Caco-2 (cell line): ENCODE results near the gene DNHD1. TPM values are rescaled to one million over a fixed set of nuclear protein-coding genes. Genes with fewer than 3 reads are reported as not detected.

Experiments used
- BruUV-seq: library from RNA; stranded (reverse); fragments of 400-500 nt; replicated peaks from 2 replicates; lab custom pipeline; 2021; lab: Mats Ljungman, UMichigan
- CTCF ChIA-PET: fragments of 300-600 bp; sonication (Branson Sonifier 250); formaldehyde crosslinking; loops from one replicate; lab custom pipeline; 2022; ENCODE audit warnings: antibody characterized with exemption; lab: Charles Lee
- POLR2A ChIA-PET: fragments of 300-600 bp; sonication (Branson Sonifier 250); formaldehyde crosslinking; loops from one replicate; lab custom pipeline; 2022; ENCODE audit warnings: antibody characterized with exemption; lab: Charles Lee
- DNase-seq, 2 experiments: peaks; one replicate each; pipeline versions ENCODE4 v3.0.0 to v3.0.0-alpha.2; 2020 to 2022
- H3K27me3 ChIP-seq: replicated peaks from 2 replicates; pipeline ENCODE4 v1.6.0; 2011; ENCODE audit warnings: low read length; ENCODE audit not compliant: control insufficient read depth, insufficient read depth
- H3K36me3 ChIP-seq: 2 replicates; pipeline ENCODE4 v1.5.1; 2011; ENCODE audit warnings: low read length; ENCODE audit not compliant: control insufficient read depth, insufficient read depth
- H3K4me1 ChIP-seq: fragments of 250-450 bp; sonication (Bioruptor Pico); 2 replicates; pipeline ENCODE4 v1.5.1; 2020; ENCODE audit warnings: mild to moderate bottlenecking
- H3K4me3 ChIP-seq: 2 replicates; pipeline ENCODE4 v1.5.1; 2011; ENCODE audit warnings: low read depth, mild to moderate bottlenecking, control low read depth, low read length
- H3K9me3 ChIP-seq: fragments of 250-450 bp; sonication (Bioruptor Pico); 2 replicates; pipeline ENCODE4 v1.5.1; 2020; ENCODE audit warnings: mild to moderate bottlenecking, moderate library complexity
- H3K27ac Mint-ChIP-seq: one replicate; pipeline ENCODE4 v1.8.0; 2022; ENCODE audit warnings: mixed read lengths; ENCODE audit not compliant: unreplicated experiment
- H3K27me3 Mint-ChIP-seq: one replicate; pipeline ENCODE4 v1.8.0; 2022; ENCODE audit warnings: mixed read lengths; ENCODE audit not compliant: insufficient read depth, unreplicated experiment
- H3K36me3 Mint-ChIP-seq: one replicate; pipeline ENCODE4 v1.8.0; 2022; ENCODE audit warnings: mild to moderate bottlenecking, mixed read lengths; ENCODE audit not compliant: insufficient read depth, unreplicated experiment
- H3K4me1 Mint-ChIP-seq: one replicate; pipeline ENCODE4 v1.8.0; 2022; ENCODE audit warnings: low read depth, mixed read lengths; ENCODE audit not compliant: unreplicated experiment
- H3K4me3 Mint-ChIP-seq: one replicate; pipeline ENCODE4 v1.8.0; 2022; ENCODE audit warnings: mild to moderate bottlenecking, moderate library complexity, mixed read lengths; ENCODE audit not compliant: unreplicated experiment
- H3K9me3 Mint-ChIP-seq: one replicate; pipeline ENCODE4 v1.8.0; 2022; ENCODE audit warnings: mixed read lengths; ENCODE audit not compliant: unreplicated experiment
- CTCF ChIP-seq, 2 experiments: fragments of 200-600 bp in 1 of 2; IDR thresholded peaks; 1 replicate in 1 of 2; 2 replicates in 1 of 2; pipeline versions ENCODE4 v1.5.1 to v1.8.0; 2011 to 2022; ENCODE audit warnings: antibody characterized with exemption in 1 of 2, control low read depth in 1 of 2, inconsistent platforms in 1 of 2, low read depth in 1 of 2, low read length in 1 of 2, mild to moderate bottlenecking in 1 of 2, moderate library complexity in 1 of 2; ENCODE audit not compliant: insufficient read depth in 1 of 2, severe bottlenecking in 1 of 2, unreplicated experiment in 1 of 2
- intact Hi-C: fragments of 100-400 bp; cut with micrococcal nuclease; formaldehyde crosslinking; loops from one replicate; pipeline ENCODE4 v1.10.0; 2022; ENCODE audit not compliant: unreplicated experiment
- total RNA-seq: library from RNA; stranded (reverse); gene quantifications from 2 replicates; pipeline ENCODE4 v1.2.3, GENCODE V29; 2022

Gene DNHD1
- total RNA-seq, 1 experiment from 2014 or later, result 5.7 TPM

- Mint-ChIP-seq H3K27me3 (no peaks in the 10 kb centered on the region), H3K4me1 (no peaks in the 10 kb centered on the region), H3K4me3 (no peak overlapping the region), H3K27ac (no peak overlapping the region), H3K36me3 (no peaks in the 10 kb centered on the region), H3K9me3 (no peaks in the 10 kb centered on the region)
- no peaks in the 10 kb centered on the region for H3K27me3 ChIP-seq
- H3K9me3 ChIP-seq, result no peaks in the 10 kb centered on the region
- DNase-seq, result no peak
- ChIA-PET CTCF (no interaction called here), POLR2A (no interaction called here)
- no TSS peak for BruUV-seq
- no peaks in the 10 kb centered on the region for H3K36me3 ChIP-seq
- intact Hi-C loops, result no loop called here
- TF ChIP-seq CTCF (IDR thresholded peaks at IDR 0.05; ENCODE audit: insufficient read depth in 1 of 2, low read depth in 1 of 2, low read length in 1 of 2, severe bottlenecking in 1 of 2, unreplicated experiment in 1 of 2), result no peak
- H3K4me1 ChIP-seq, result no peaks in the 10 kb centered on the region
- H3K4me3 ChIP-seq, result no peak overlapping the region
These were observed 68.2 kb downstream of the DNHD1 start for GRCh38 chr11:6565325-6565724.

- H3K36me3 Mint-ChIP-seq, result no peaks in the 10 kb centered on the region
- TF ChIP-seq CTCF (IDR thresholded peaks at IDR 0.05; ENCODE audit: insufficient read depth in 1 of 2, low read depth in 1 of 2, low read length in 1 of 2, severe bottlenecking in 1 of 2, unreplicated experiment in 1 of 2), result no peak
- no peak overlapping the region for H3K4me3 Mint-ChIP-seq
- CTCF ChIA-PET, result no interaction called here
- no TSS peak for BruUV-seq
- H3K4me1 Mint-ChIP-seq, result no peaks in the 10 kb centered on the region
- no peak overlapping the region for H3K27ac Mint-ChIP-seq
- no peaks in the 10 kb centered on the region for H3K9me3 Mint-ChIP-seq
- no peaks in the 10 kb centered on the region for H3K36me3 ChIP-seq
- no peaks in the 10 kb centered on the region for H3K4me1 ChIP-seq
- no peak overlapping the region for H3K4me3 ChIP-seq
- DNase-seq, result no peak
- POLR2A ChIA-PET, result no interaction called here
- no peaks in the 10 kb centered on the region for H3K9me3 ChIP-seq
- no peaks in the 10 kb centered on the region for H3K27me3 Mint-ChIP-seq
- H3K27me3 ChIP-seq, result no peaks in the 10 kb centered on the region
- intact Hi-C loops, result no loop called here
These were observed 69.1 kb downstream of the DNHD1 start for GRCh38 chr11:6565988-6566703.

- intact Hi-C loops, result no loop called here
- H3K4me1 ChIP-seq, result no peaks in the 10 kb centered on the region
- H3K4me3 Mint-ChIP-seq, result no peak overlapping the region
- no peak for DNase-seq
- no peaks in the 10 kb centered on the region for H3K27me3 ChIP-seq
- TF ChIP-seq CTCF (IDR thresholded peaks at IDR 0.05; ENCODE audit: insufficient read depth in 1 of 2, low read depth in 1 of 2, low read length in 1 of 2, severe bottlenecking in 1 of 2, unreplicated experiment in 1 of 2), result no peak
- no peaks in the 10 kb centered on the region for H3K4me1 Mint-ChIP-seq
- BruUV-seq, result no TSS peak
- H3K36me3 ChIP-seq, result no peaks in the 10 kb centered on the region
- no peak overlapping the region for H3K27ac Mint-ChIP-seq
- H3K9me3 ChIP-seq, result no peaks in the 10 kb centered on the region
- H3K36me3 Mint-ChIP-seq, result no peaks in the 10 kb centered on the region
- H3K4me3 ChIP-seq, result no peak overlapping the region
- no peaks in the 10 kb centered on the region for H3K9me3 Mint-ChIP-seq
- ChIA-PET POLR2A (no interaction called here), CTCF (no interaction called here)
- H3K27me3 Mint-ChIP-seq, result no peaks in the 10 kb centered on the region
These were observed 69.8 kb downstream of the DNHD1 start for GRCh38 chr11:6566704-6567370.
